ENCODE results near the gene MYH10.

The MYH10 gene

DNA sequence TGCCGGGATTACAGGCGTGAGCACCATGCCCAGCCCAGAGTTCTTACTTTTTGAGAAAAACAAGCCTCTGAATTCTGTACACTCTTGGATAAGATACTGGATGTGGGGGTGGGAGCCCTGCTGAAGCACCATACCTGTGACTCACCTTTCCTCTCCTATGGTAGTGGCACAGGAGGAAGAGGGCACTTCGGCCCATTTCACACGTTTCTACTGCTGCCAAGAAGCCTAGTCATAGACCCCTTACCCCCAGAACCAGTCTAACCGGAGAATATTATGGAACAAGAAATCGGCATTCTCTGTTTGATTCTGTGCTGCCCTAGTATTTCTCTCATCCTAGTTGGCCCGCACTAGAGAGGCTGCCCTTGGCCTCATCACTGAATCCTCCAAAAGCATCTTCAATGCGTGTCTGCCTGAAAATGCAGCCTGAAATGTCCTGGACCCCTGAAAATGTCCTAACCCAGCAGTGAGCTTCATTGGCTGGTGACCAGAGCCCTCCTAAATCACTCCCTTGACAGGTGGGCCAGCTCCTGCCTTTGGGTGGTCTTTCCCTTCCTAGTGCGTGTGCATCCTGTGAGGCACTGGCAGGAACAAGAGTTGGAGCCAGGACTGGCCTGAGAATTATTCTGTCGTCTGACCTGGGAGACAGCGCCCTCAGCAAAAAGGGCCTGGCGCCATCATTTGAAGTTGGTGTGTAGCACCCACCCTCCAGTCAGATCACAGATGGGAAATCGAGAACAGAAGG is 156.9 kb downstream of the MYH10 start:
- no peak for DNase-seq (ENCODE audit: low spot score)

- no peak for DNase-seq (ENCODE audit: low spot score)
Observed at GRCh38 chr17:8472663-8473062, 157.9 kb downstream of the MYH10 start.

DNA sequence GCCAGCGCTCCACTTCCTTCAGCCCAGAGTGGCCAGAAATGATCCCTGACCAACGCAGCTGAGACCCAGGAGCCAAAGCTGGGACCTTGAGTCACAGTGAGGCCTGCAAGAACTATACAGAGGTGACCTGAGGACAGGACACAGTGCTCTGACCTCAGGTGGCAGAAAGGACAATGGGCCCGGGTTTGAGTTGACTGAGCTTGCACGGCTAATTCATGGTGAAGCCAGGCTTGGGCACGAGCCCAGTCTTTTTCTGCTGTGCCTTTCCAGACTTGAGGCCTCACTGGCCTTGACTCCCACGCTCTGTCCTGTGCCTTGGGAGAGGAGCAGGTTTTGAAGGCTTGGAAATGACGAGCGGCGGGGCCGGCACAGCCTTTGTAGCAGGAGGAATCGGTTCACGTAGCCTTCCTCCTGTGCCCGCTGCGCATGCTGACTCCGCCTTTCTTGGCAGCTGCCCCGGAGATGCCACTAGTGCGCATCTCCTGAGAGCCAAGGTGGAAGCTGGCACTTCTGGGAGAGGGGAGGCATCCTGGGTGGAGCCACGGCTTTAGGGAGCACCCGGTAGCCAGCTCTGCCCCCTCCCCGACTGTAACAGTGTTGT is 160.0 kb downstream of the MYH10 start:
- peak; percentile 81 for DNase-seq (ENCODE audit: low spot score)

DNA sequence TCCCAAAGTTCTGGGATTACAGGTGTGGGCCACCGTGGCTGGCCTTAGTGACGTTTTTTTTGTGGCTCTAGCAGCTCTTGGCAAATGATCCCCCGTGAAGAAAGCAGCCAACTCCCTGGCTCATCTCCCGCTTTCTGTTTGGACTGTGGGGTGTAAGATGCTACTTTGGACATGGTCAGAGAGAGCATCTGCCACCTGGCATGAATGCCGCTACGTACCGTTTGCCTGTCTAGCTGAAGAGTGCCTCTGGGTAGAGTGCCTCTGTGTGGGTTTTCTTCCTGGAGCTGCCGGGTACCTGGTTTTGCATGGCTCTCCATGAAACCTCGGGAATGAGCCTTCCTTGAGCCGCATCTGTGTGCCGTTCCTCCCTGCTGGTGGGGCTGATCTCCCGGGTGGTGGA is 160.6 kb downstream of the MYH10 start:
- peak; percentile 95 for DNase-seq (ENCODE audit: low spot score)

DNA sequence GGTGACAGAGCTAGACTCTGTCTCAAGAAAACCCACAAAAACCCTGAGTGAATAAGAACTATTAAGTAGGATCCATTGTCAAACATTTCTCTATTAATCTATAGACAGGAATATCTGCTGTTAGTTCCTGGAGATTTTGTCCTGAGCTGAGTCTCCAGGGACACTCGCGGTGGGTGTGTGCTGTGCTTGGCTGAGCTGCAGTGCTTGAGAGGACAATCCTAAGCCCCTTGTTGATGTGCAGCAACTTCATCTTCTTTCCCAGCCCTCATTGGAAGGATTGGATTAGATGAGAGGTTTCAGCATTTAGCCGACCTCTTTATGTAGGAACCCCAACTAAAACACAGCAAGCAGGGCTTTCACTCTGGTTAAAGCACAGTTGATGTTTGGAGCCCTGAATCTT is 161.5 kb downstream of the MYH10 start:
- DNase-seq (ENCODE audit: low spot score): no peak

- DNase-seq (ENCODE audit: low spot score): peak; percentile 39
Observed at GRCh38 chr17:8468127-8468526, 162.4 kb downstream of the MYH10 start.

GRCh38 chr17:8467527-8467926 is 163.0 kb downstream of the MYH10 start:
- DNase-seq (ENCODE audit: low spot score): no peak

DNA sequence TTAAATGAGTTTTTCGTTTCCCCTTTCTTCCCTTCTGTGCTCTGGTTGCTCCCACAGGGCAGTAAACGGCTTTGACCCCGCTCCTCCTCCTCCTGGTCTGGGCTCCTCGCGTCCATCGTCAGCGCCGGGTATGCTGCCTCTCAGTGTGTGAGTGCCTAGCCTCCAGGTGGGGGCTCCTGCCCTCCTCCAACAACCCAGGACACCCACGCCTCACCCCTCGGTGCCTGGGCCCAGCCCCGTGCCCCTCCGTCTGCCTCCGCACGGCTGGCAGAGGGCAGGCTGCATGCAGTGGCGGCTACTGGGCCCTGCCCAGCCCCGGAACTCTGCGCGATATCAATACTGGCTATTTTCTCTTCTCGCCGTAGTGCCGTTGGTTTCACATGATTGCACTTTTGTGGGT is 163.7 kb downstream of the MYH10 start:
- DNase-seq (ENCODE audit: low spot score): no peak

DNA sequence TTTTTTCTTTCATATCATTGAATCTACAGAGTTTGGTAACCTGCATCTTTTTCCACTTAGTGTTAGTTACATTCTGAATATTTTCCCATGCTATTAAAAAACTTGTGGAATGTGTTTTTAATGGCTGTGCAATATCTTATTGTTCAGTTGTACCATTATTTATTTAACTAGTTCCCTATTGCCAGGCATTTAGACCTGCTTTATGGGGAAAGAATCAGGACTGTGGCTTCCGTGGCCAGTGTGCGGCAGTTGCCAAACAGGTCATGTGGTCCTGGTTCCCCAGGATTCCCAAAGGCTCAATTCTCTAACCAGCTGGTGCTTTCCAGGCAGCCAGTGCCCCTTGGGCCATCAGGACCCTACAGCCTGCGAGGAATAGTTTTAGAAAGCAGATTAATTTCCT is 164.1 kb downstream of the MYH10 start:
- DNase-seq (ENCODE audit: low spot score): no peak

- DNase-seq (ENCODE audit: low spot score): no peak
Observed at GRCh38 chr17:8465759-8466158, 164.8 kb downstream of the MYH10 start.

- DNase-seq (ENCODE audit: low spot score): no peak
Observed at GRCh38 chr17:8465356-8465755, 165.2 kb downstream of the MYH10 start.

DNA sequence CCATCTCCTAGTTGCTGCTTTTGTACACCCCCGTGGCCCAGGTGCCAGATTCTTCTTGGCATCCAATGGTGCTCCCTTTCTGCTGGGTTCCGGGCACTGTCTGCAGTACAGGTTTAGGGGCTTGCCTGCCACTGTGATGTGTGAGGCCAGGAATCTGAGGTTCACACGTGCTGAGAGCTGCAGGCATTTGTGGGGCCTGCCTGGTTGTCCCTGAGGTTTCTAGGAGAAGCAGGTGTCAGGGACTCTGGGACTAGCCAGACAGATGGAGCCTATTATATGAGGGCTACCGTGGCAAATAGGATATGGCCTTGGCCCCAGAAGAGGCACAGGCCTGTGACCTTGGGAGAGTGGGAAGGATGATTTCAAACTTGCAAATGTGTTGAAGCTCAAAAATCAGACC is 165.6 kb downstream of the MYH10 start:
- DNase-seq (ENCODE audit: low spot score): no peak

DNA sequence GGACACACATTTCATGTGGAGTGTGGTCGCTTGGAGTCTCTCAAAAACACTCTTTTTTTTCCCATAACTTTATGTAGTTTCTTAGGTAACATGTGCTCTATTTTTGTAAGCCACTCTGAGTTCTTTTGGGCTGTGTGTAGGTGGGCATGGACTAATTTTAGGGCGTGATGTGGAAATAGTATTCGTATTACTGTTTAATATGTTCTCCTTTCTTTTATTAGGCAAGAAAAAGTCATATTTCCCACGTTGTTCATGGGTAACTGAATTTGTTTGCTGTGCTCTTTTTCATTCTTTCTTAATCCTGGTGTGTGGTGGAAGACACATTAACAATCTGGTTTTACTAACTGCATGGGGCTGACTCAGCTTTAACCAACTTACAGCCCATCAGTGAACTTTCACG is 167.4 kb downstream of the MYH10 start:
- DNase-seq (ENCODE audit: low spot score): no peak

GRCh38 chr17:8462564-8462963 is 168.0 kb downstream of the MYH10 start:
- DNase-seq (ENCODE audit: low spot score): no peak

DNA sequence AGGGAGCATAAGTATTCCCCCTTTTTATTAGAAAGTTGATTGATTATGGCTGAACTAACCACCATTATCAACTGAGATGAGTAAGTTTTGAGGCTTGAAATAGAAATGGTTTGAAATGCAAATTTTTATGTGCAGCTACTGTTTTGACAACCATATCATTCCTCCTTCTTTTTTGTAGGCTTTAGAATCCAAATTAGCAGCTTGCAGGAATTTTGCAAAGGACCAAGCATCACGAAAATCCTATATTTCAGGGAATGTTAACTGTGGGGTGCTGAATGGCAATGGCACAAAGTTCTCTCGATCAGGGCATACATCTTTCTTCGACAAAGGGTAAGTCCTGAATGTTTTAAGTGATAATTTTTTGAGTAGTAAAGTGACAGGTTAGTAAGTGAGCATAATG is 170.7 kb downstream of the MYH10 start:
- DNase-seq (ENCODE audit: low spot score): no peak

- no peak for DNase-seq (ENCODE audit: low spot score)
Observed at GRCh38 chr17:8459107-8459506, 171.4 kb downstream of the MYH10 start.

GRCh38 chr17:8458128-8458527 is 172.4 kb downstream of the MYH10 start:
- no peak for DNase-seq (ENCODE audit: low spot score)

- DNase-seq (ENCODE audit: low spot score): no peak
Observed at GRCh38 chr17:8455665-8456209, 174.8 kb downstream of the MYH10 start.

- DNase-seq (ENCODE audit: low spot score): no peak
Observed at GRCh38 chr17:8453326-8453725, 177.2 kb downstream of the MYH10 start.

DNA sequence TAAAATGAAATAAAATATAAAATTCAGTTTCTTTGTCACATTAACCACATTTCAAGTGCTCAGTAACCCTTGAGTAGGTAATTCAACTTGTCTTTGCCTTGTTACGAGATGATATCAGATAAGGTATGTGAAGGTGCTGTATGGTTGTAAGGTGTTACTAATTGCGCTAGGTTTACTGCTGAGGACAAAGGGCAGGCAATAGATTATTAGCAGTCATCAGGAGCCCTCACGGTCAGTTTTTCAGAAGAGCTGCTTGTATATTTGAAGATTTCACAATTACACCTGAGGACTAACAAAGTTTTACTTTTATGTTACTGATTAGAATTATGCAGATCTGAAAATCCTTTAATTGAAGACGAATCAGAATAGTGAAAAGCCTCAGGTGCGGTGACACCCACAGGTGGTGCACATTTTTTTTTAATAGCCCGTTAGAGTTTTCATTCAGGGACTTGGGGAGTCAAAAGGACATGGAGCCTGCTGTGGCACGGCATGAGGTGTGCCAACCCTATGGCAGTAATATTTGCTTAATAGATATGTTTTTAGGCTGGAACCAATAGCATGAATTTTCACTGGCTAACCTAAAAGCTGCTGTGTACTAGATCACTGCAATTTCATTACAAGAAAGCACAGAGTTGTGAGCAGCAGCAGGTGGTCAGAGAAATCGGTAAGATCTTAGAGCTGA is 178.5 kb downstream of the MYH10 start:
- DNase-seq (ENCODE audit: low spot score): no peak

DNA sequence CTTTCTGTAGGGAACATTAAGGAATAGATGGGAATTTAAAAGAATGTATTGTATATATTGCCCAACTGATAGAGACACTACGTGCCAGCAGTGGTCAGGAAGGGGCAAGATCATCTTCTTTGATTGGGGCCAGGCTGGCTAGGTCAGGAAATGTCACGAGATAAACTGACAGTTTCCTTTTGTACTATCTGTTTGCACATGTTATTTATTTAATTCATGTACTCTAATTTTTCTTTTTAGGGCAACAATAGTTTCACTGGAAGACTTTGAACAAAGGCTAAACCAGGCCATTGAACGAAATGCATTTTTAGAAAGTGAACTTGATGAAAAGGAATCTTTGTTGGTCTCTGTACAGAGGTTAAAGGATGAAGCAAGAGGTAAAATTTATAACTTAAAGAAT is 182.2 kb downstream of the MYH10 start:
- no peak for DNase-seq (ENCODE audit: low spot score)

GRCh38 chr17:8447799-8448198 is 182.7 kb downstream of the MYH10 start:
- DNase-seq (ENCODE audit: low spot score): no peak

DNA sequence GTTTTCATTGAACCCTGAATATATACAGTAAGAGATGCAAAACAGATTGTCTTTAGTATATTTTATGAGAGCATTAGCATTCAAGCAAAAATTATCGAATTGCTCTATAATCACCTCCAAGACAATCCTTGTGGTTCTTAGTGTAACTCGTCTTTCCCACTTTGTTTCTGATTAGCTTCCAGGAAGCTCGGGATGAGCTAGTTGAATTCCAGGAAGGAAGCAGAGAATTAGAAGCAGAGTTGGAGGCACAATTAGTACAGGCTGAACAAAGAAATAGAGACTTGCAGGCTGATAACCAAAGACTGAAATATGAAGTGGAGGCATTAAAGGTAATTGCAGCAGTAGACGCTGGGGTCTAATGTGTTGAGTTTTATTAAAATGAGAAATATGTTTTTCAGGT is 185.0 kb downstream of the MYH10 start:
- no peak for DNase-seq (ENCODE audit: low spot score)

Measured in cerebellar cortex (tissue), 1 donor.